ENCODE measurements around the gene DCX.

DCX gene

GRCh38 chrX:111268506-111268905 lies 143.5 kb downstream of the DCX start:
- no peak overlapping the region for H3K27ac ChIP-seq (ENCODE audit: low read depth, low read length)
- H3K9me2 ChIP-seq (replicated peaks; ENCODE audit: insufficient read depth, low read length) = no peaks in the 10 kb centered on the region
- no peaks in the 10 kb centered on the region for H3K36me3 ChIP-seq (ENCODE audit: low read length)
- no peaks in the 10 kb centered on the region for H3F3A ChIP-seq (ENCODE audit: insufficient read depth)
- no peak overlapping the region for H3K4me3 ChIP-seq (ENCODE audit: insufficient read depth, low read length, poor library complexity, severe bottlenecking)
- H4K20me1 ChIP-seq (ENCODE audit: low read depth, low read length) = no peaks in the 10 kb centered on the region
- TF ChIP-seq CTCF (IDR thresholded peaks at IDR 0.05; ENCODE audit: insufficient read depth, low read length, poor library complexity, severe bottlenecking) = no peak
- TF ChIP-seq EZH2phosphoT487 (conservative IDR thresholded peaks at IDR 0.05; ENCODE audit: low read length) = no peak
- H3K9me3 ChIP-seq (ENCODE audit: insufficient read depth, low read length) = no peaks in the 10 kb centered on the region
- no peaks in the 10 kb centered on the region for H3K79me2 ChIP-seq (ENCODE audit: insufficient read depth, low read length)
- H3K27me3 ChIP-seq (ENCODE audit: low read length) = no peaks in the 10 kb centered on the region
- no peak overlapping the region for H3K4me2 ChIP-seq (ENCODE audit: low read depth, low read length, poor library complexity, severe bottlenecking)
- no peak overlapping the region for H3K9ac ChIP-seq (ENCODE audit: low read length)
- no peak overlapping the region for H2AFZ ChIP-seq (ENCODE audit: low read depth, low read length, severe bottlenecking)

- no peak overlapping the region for H3K9ac ChIP-seq (ENCODE audit: low read length)
Observed at GRCh38 chrX:111265486-111265885, 146.5 kb downstream of the DCX start.

GRCh38 chrX:111264385-111264784 lies 147.6 kb downstream of the DCX start:
- Histone ChIP-seq H3K9me3 (ENCODE audit: insufficient read depth, low read length) (no peaks in the 10 kb centered on the region), H2AFZ (ENCODE audit: low read depth, low read length, severe bottlenecking) (no peak overlapping the region), H3K79me2 (ENCODE audit: insufficient read depth, low read length) (no peaks in the 10 kb centered on the region), H3K4me3 (ENCODE audit: insufficient read depth, low read length, poor library complexity, severe bottlenecking) (no peak overlapping the region), H3F3A (ENCODE audit: insufficient read depth) (no peaks in the 10 kb centered on the region), H3K27ac (ENCODE audit: low read depth, low read length) (no peak overlapping the region), H4K20me1 (ENCODE audit: low read depth, low read length) (no peaks in the 10 kb centered on the region), H3K9ac (ENCODE audit: low read length) (no peak overlapping the region), H3K36me3 (ENCODE audit: low read length) (no peaks in the 10 kb centered on the region), H3K9me2 (replicated peaks; ENCODE audit: insufficient read depth, low read length) (no peaks in the 10 kb centered on the region), H3K27me3 (ENCODE audit: low read length) (no peaks in the 10 kb centered on the region), H3K4me2 (ENCODE audit: low read depth, low read length, poor library complexity, severe bottlenecking) (no peak overlapping the region)
- TF ChIP-seq CTCF (IDR thresholded peaks at IDR 0.05; ENCODE audit: insufficient read depth, low read length, poor library complexity, severe bottlenecking) = no peak

More at GRCh38 chrX:111265486-111265885, 146.5 kb downstream of the DCX start:
- no peak overlapping the region for H2AFZ ChIP-seq (ENCODE audit: low read depth, low read length, severe bottlenecking)
- H3K4me2 ChIP-seq (ENCODE audit: low read depth, low read length, poor library complexity, severe bottlenecking) = no peak overlapping the region
- H3K9me3 ChIP-seq (ENCODE audit: insufficient read depth, low read length) = no peaks in the 10 kb centered on the region
- no peaks in the 10 kb centered on the region for H3K79me2 ChIP-seq (ENCODE audit: insufficient read depth, low read length)
- no peak overlapping the region for H3K4me3 ChIP-seq (ENCODE audit: insufficient read depth, low read length, poor library complexity, severe bottlenecking)
- no peaks in the 10 kb centered on the region for H4K20me1 ChIP-seq (ENCODE audit: low read depth, low read length)
- no peaks in the 10 kb centered on the region for H3K36me3 ChIP-seq (ENCODE audit: low read length)
- H3K27me3 ChIP-seq (ENCODE audit: low read length) = no peaks in the 10 kb centered on the region
- TF ChIP-seq CTCF (IDR thresholded peaks at IDR 0.05; ENCODE audit: insufficient read depth, low read length, poor library complexity, severe bottlenecking) = no peak
- TF ChIP-seq EZH2phosphoT487 (conservative IDR thresholded peaks at IDR 0.05; ENCODE audit: low read length) = no peak
- no peaks in the 10 kb centered on the region for H3K9me2 ChIP-seq (replicated peaks; ENCODE audit: insufficient read depth, low read length)
- no peaks in the 10 kb centered on the region for H3F3A ChIP-seq (ENCODE audit: insufficient read depth)
- H3K27ac ChIP-seq (ENCODE audit: low read depth, low read length) = no peak overlapping the region

- Histone ChIP-seq H3K9ac (ENCODE audit: low read length) (no peak overlapping the region), H3F3A (ENCODE audit: insufficient read depth) (no peaks in the 10 kb centered on the region), H3K4me3 (ENCODE audit: insufficient read depth, low read length, poor library complexity, severe bottlenecking) (no peak overlapping the region), H3K9me2 (replicated peaks; ENCODE audit: insufficient read depth, low read length) (no peaks in the 10 kb centered on the region), H3K27me3 (ENCODE audit: low read length) (no peaks in the 10 kb centered on the region), H4K20me1 (ENCODE audit: low read depth, low read length) (no peaks in the 10 kb centered on the region), H3K4me2 (ENCODE audit: low read depth, low read length, poor library complexity, severe bottlenecking) (no peak overlapping the region), H3K36me3 (ENCODE audit: low read length) (no peaks in the 10 kb centered on the region), H2AFZ (ENCODE audit: low read depth, low read length, severe bottlenecking) (no peak overlapping the region), H3K79me2 (ENCODE audit: insufficient read depth, low read length) (no peaks in the 10 kb centered on the region), H3K9me3 (ENCODE audit: insufficient read depth, low read length) (no peaks in the 10 kb centered on the region), H3K27ac (ENCODE audit: low read depth, low read length) (no peak overlapping the region)
- no peak for TF ChIP-seq CTCF (IDR thresholded peaks at IDR 0.05; ENCODE audit: insufficient read depth, low read length, poor library complexity, severe bottlenecking)
- no peak for TF ChIP-seq EZH2phosphoT487 (conservative IDR thresholded peaks at IDR 0.05; ENCODE audit: low read length)
Observed at GRCh38 chrX:111262086-111262485, 149.9 kb downstream of the DCX start.
